HG03025 (cell line): ENCODE measurements around the gene GPX2.

Experiments used
- ATAC-seq: cut with Tn5 transposase; IDR thresholded peaks from one replicate; pipeline ENCODE4 v1.9.1; 2021; ENCODE audit warnings: mild to moderate bottlenecking, moderate library complexity; ENCODE audit not compliant: unreplicated experiment, low FRiP score

The GPX2 gene

DNA sequence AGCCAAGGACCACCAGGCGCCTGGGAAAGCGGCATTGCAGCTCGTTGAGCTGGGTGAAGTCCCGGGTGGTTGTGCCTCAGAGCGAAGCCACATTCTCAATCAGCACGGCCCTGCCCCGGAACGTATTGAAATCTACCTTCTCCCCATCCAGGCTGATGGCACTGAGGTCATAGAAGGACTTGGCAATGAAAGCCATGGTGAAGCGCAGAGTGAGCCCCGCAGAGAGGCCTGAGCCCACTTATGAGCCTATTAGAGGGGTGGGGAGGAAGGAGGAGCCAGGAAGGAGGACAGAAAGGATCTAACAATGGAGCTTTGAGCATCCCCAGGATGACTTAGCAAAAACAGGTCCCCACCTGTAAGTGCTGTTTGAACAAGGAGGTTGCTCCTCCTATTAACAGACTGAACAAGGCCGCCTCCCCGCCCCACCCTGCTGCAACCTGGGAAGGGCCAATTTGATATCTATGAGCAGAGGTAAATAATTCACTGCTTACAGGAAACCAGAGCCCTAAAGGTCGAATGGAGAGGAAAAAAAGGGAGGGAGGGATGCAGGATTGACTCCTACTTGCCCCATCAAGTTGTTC, at the start of gene GPX2:
TSS of gene GPX2 (minus strand) at position 215 of the 581 bp plus-strand sequence. CDS start at position 196, 19 bp downstream.
- no peak for ATAC-seq

- no peak for ATAC-seq
These were observed 48.4 kb upstream of the GPX2 start for GRCh38 chr14:64990939-64991338.

DNA sequence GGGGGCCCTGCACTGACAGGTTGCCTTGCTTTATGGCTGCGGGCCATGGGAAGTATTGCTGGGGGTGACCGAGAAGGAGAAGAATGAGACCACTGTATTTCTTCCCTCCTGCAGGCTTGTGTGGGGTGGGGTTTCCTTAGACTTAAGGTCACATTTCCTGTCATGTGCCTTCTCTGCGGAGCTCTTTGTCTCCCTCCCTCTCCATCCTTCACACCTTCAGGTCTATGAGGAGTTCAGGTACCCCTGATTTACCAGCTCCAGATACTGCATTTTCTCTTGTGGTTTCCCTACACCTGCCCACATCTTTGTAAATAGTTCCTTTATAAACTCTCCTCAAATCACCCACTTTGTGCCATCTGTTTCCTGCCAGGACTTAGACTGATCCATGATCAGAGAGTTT, 47.8 kb upstream of the GPX2 start:
- ATAC-seq, result no peak

GRCh38 chr14:64987438-64987767, 44.9 kb upstream of the GPX2 start:
- ATAC-seq, result peak; percentile 2

GRCh38 chr14:64986648-64987437, 44.3 kb upstream of the GPX2 start, which contains the start of gene FNTB:
TSS of gene FNTB (plus strand) at chr14:64986895. CDS start at chr14:64986954, 59 bp downstream.
- peak; percentile 93 for ATAC-seq

DNA sequence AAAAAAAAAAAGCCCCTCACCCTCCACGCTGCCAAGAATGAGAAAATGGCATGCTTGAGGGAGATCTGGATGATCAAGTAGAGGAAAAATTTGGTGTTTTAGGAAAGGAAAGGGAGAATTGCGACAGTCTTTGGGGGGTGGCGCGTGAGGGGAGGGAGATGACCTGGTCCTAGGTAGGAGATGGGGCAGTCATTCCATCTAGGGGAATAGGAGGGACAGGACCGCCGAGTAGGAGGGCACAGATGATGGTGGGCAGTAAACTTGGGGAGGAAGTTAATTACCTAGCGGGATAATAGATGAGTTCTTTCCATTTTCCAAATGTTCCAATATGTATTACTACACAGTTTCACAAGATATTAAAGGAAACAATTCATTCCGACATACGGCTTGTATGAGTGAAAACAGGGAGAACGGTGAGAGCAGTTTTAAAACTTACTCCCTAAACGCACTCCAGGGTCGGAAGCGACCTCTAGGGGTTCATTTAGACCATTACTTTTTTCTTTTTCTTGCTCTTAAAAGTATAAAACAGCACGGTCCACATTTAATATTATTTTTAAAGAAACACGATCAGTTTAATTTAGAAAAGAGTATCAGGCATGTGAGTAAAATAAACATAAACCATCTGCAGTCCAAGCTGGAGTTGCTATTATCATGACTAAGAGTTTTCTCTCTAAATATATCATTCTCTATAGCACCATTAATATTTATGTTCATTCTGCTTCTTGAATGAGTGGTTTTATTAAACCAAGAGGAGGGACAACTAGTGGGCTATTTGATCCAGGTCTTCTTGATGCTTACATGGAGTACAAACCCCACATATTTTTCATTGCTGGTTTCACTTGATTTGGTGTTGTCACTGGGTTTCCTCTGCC, 41.1 kb upstream of the GPX2 start:
- ATAC-seq, result no peak

GRCh38 chr14:64979336-64980074, 37.0 kb upstream of the GPX2 start:
- no peak for ATAC-seq

GRCh38 chr14:64974563-64974962, 32.0 kb upstream of the GPX2 start:
- no peak for ATAC-seq

- ATAC-seq, result no peak
These were observed 31.3 kb upstream of the GPX2 start for GRCh38 chr14:64973826-64974225.

DNA sequence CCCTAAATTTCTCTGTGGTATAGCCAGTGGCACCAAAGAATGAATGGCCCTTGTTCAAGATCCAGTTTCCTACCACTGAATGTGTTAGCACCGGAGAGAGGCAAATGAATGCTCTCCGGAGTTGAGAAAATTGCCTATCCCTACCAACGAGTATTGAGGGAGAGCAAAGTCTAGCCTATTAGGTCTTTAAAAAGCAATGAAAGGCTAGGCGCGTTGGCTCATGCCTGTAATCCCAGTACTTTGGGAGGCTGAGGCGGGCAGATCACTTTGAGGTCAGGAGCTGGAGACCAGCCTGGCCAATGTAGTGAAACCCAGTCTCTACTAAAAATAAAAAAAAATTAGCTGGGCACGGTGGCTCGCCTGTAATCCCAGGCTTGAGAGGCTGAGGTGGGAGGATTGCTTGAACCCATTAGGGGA, 30.5 kb upstream of the GPX2 start:
- no peak for ATAC-seq

- ATAC-seq, result no peak
These were observed 29.6 kb upstream of the GPX2 start, which contains the start of gene RAB15 for GRCh38 chr14:64971943-64972791. TSS of gene RAB15 (minus strand) at chr14:64972336. CDS start at chr14:64972076, 260 bp downstream.

- ATAC-seq, result no peak
These were observed 29.0 kb upstream of the GPX2 start for GRCh38 chr14:64971491-64971942.

GRCh38 chr14:64970776-64971477, 28.4 kb upstream of the GPX2 start:
- ATAC-seq, result no peak

GRCh38 chr14:64970041-64970440, 27.5 kb upstream of the GPX2 start:
- ATAC-seq, result no peak

DNA sequence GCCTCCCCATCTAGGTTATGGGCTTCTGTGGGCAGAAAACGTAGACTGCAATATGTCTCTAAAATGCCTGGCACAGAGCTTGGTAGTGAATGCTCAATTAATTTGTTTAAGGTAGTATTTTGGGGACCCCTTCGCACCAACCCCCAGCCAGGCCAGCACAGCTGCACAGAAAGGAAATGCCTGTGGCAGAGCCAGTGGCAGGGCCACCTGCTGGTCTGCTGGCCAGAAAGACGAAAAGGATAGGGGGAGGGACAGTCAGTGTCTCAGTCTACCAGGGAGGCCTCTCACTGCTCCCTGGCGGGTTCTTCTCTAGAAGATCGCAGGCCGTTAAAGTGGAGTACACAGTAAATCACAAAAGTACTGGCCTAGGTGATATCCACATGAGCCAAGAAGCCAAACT, 26.1 kb upstream of the GPX2 start:
- no peak for ATAC-seq

DNA sequence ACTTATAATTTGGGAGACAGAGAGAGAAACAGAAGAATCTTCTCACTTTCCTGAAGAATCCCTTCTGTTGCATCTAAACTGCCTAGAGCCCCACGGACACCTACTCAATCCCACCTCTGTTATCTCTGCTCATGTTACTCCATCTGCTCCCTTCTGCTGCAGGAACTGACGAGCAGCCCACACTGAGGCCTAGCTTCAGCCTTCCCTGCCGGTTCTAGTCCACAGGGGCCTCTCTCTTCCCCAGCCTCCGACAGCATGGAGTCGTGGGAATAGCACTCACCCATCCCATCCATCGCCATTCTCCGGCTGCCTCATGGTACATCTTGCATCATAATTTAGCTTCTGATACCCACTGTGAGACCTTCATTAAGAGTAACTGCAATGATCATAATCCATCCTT, 25.6 kb upstream of the GPX2 start:
- no peak for ATAC-seq

- no peak for ATAC-seq
These were observed 24.4 kb upstream of the GPX2 start for GRCh38 chr14:64966976-64967375.

- ATAC-seq, result no peak
These were observed 22.9 kb upstream of the GPX2 start for GRCh38 chr14:64965356-64966000.
